PC-9 (cell line): ENCODE results near the gene PRR27. TPM values are rescaled to one million over a fixed set of nuclear protein-coding genes. Genes with fewer than 3 reads are reported as not detected.

Experiments
- BruUV-seq: library from RNA; stranded (reverse); fragments of 400-500 nt; replicated peaks from 2 replicates; lab custom pipeline; 2021; lab: Mats Ljungman, UMichigan
- CTCF ChIA-PET: fragments of 300-600 bp; sonication (Branson Sonifier 250); formaldehyde crosslinking; loops from one replicate; lab custom pipeline; 2022; ENCODE audit warnings: antibody characterized with exemption; lab: Charles Lee
- POLR2A ChIA-PET: fragments of 300-600 bp; sonication (Branson Sonifier 250); formaldehyde crosslinking; loops from one replicate; lab custom pipeline; 2022; ENCODE audit warnings: antibody characterized with exemption; ENCODE audit not compliant: unreplicated experiment; lab: Charles Lee
- DNase-seq, 2 experiments: peaks; one replicate each; pipeline versions ENCODE4 v3.0.0 to v3.0.0-alpha.2; 2015 to 2022; ENCODE audit warnings: mixed read lengths in 1 of 2
- H2AFZ ChIP-seq: fragments of 200-600 bp; sonication (generic); 2 replicates; pipeline ENCODE4 v1.8.1; 2017; ENCODE audit warnings: antibody characterized with exemption
- H3F3A ChIP-seq: fragments of 200-600 bp; sonication (generic); 2 replicates; pipeline ENCODE4 v1.8.1; 2017; ENCODE audit warnings: antibody characterized with exemption, mild to moderate bottlenecking, low read depth; ENCODE audit not compliant: insufficient read depth
- H3K27ac ChIP-seq: fragments of 200-600 bp; sonication (generic); 2 replicates; pipeline ENCODE4 v1.6.1; 2016; ENCODE audit warnings: mixed run types
- H3K27me3 ChIP-seq: fragments of 200-600 bp; sonication (generic); 2 replicates; pipeline ENCODE4 v1.6.1; 2016; ENCODE audit warnings: low read depth, mixed run types; ENCODE audit not compliant: insufficient read depth
- H3K36me3 ChIP-seq: fragments of 200-600 bp; sonication (generic); 2 replicates; pipeline ENCODE4 v1.6.1; 2016; ENCODE audit warnings: low read depth, mixed run types
- H3K4me1 ChIP-seq: fragments of 200-600 bp; sonication (generic); replicated peaks from 2 replicates; pipeline ENCODE4 v1.6.1; 2016; ENCODE audit warnings: mixed run types; ENCODE audit not compliant: insufficient read depth
- H3K4me2 ChIP-seq: fragments of 200-600 bp; sonication (generic); 2 replicates; pipeline ENCODE4 v1.6.1; 2017; ENCODE audit warnings: mixed run types
- H3K4me3 ChIP-seq: fragments of 200-600 bp; sonication (generic); 2 replicates; pipeline ENCODE4 v1.6.1; 2016; ENCODE audit warnings: mixed run types
- H3K79me2 ChIP-seq: fragments of 200-600 bp; sonication (generic); 2 replicates; pipeline ENCODE4 v1.6.1; 2017; ENCODE audit warnings: low read depth, mixed run types
- H3K9me2 ChIP-seq: fragments of 200-600 bp; sonication (generic); 2 replicates; pipeline ENCODE4 v1.8.1; 2017; ENCODE audit warnings: mild to moderate bottlenecking; ENCODE audit not compliant: insufficient read depth
- H3K9me3 ChIP-seq: fragments of 200-600 bp; sonication (generic); 2 replicates; pipeline ENCODE4 v1.8.1; 2016; ENCODE audit warnings: low read depth; ENCODE audit not compliant: insufficient read depth
- H4K20me1 ChIP-seq: fragments of 200-600 bp; sonication (generic); 2 replicates; pipeline ENCODE4 v1.8.1; 2017; ENCODE audit not compliant: insufficient read depth
- CTCF ChIP-seq: fragments of 200-600 bp; sonication (generic); conservative IDR thresholded peaks from 2 replicates; pipeline ENCODE4 v1.6.1; 2017; ENCODE audit warnings: mixed run types, antibody characterized with exemption, mild to moderate bottlenecking, moderate library complexity
- EZH2 ChIP-seq: fragments of 200-600 bp; sonication (generic); IDR thresholded peaks from 2 replicates; pipeline ENCODE4 v1.8.0; 2017; ENCODE audit warnings: antibody characterized with exemption, low read depth
- intact Hi-C: fragments of 100-400 bp; cut with micrococcal nuclease; formaldehyde crosslinking; loops from one replicate; pipeline ENCODE4 v1.10.0; 2022; ENCODE audit not compliant: unreplicated experiment
- total RNA-seq: library from RNA; stranded (reverse); gene quantifications from 2 replicates; pipeline ENCODE4 v1.2.3, GENCODE V29; 2021

The PRR27 gene
- total RNA-seq, 1 experiment from 2014 or later, result not detected

GRCh38 chr4:70190579-70190978 lies 36.5 kb downstream of the PRR27 start:
- ChIA-PET POLR2A (no interaction called here), CTCF (no interaction called here)
- Histone ChIP-seq H3K36me3 (no peaks in the 10 kb centered on the region), H4K20me1 (no peaks in the 10 kb centered on the region), H3K4me3 (no peak overlapping the region), H3K4me1 (no peaks in the 10 kb centered on the region), H3K4me2 (no peak overlapping the region), H3K27me3 (no peaks in the 10 kb centered on the region), H3F3A (no peaks in the 10 kb centered on the region), H2AFZ (no peak overlapping the region), H3K9me2 (no peaks in the 10 kb centered on the region), H3K27ac (no peak overlapping the region), H3K79me2 (no peaks in the 10 kb centered on the region), H3K9me3 (no peaks in the 10 kb centered on the region)
- intact Hi-C loops, result no loop called here
- BruUV-seq, result no TSS peak
- no peak for TF ChIP-seq EZH2
- TF ChIP-seq CTCF, result no peak
- no peak for DNase-seq

GRCh38 chr4:70191647-70192046 lies 37.6 kb downstream of the PRR27 start:
- Histone ChIP-seq H3K4me3 (no peak overlapping the region), H3K79me2 (no peaks in the 10 kb centered on the region), H3K4me1 (no peaks in the 10 kb centered on the region), H3K36me3 (no peaks in the 10 kb centered on the region), H3K27ac (no peak overlapping the region), H2AFZ (no peak overlapping the region), H4K20me1 (no peaks in the 10 kb centered on the region), H3F3A (no peaks in the 10 kb centered on the region), H3K9me2 (no peaks in the 10 kb centered on the region), H3K9me3 (no peaks in the 10 kb centered on the region), H3K4me2 (no peak overlapping the region), H3K27me3 (no peaks in the 10 kb centered on the region)
- BruUV-seq, result no TSS peak
- TF ChIP-seq CTCF (no peak), EZH2 (no peak)
- intact Hi-C loops, result no loop called here
- ChIA-PET POLR2A (no interaction called here), CTCF (no interaction called here)
- DNase-seq, result no peak

- ChIA-PET CTCF (no interaction called here), POLR2A (no interaction called here)
- H3K9me3 ChIP-seq, result no peaks in the 10 kb centered on the region
- no peak for DNase-seq
- H3K36me3 ChIP-seq, result no peaks in the 10 kb centered on the region
- H2AFZ ChIP-seq, result no peak overlapping the region
- no peaks in the 10 kb centered on the region for H3K27me3 ChIP-seq
- no peaks in the 10 kb centered on the region for H3K79me2 ChIP-seq
- BruUV-seq, result no TSS peak
- H3K9me2 ChIP-seq, result no peaks in the 10 kb centered on the region
- intact Hi-C loops, result no loop called here
- H3K4me2 ChIP-seq, result no peak overlapping the region
- no peak overlapping the region for H3K4me3 ChIP-seq
- no peaks in the 10 kb centered on the region for H3K4me1 ChIP-seq
- H3F3A ChIP-seq, result no peaks in the 10 kb centered on the region
- H4K20me1 ChIP-seq, result no peaks in the 10 kb centered on the region
- TF ChIP-seq CTCF (no peak), EZH2 (no peak)
- H3K27ac ChIP-seq, result no peak overlapping the region
These were observed 38.9 kb downstream of the PRR27 start for GRCh38 chr4:70192895-70193294.
